ENCODE data around the gene TNFRSF14.

TNFRSF14 gene

GRCh38 chr1:2557482-2558400 is 1.6 kb downstream of the TNFRSF14 start:
- DNase-seq (ENCODE audit: low read depth): no peak
- H3K4me3 ChIP-seq (ENCODE audit: control insufficient read depth, low read depth, low read length): no peak overlapping the region
- TF ChIP-seq CTCF (IDR thresholded peaks at IDR 0.05; ENCODE audit: control insufficient read depth, insufficient read depth, low read depth, low read length, missing control alignments): no peak

- H3K4me3 ChIP-seq (ENCODE audit: control insufficient read depth, low read depth, low read length): no peak overlapping the region
- TF ChIP-seq CTCF (IDR thresholded peaks at IDR 0.05; ENCODE audit: control insufficient read depth, insufficient read depth, low read depth, low read length, missing control alignments): no peak
Measured at GRCh38 chr1:2558420-2558819, 2.2 kb downstream of the TNFRSF14 start.

GRCh38 chr1:2558861-2559260 is 2.7 kb downstream of the TNFRSF14 start:
- no peak overlapping the region for H3K4me3 ChIP-seq (ENCODE audit: control insufficient read depth, low read depth, low read length)
- DNase-seq (ENCODE audit: low read depth): no peak

More at GRCh38 chr1:2558420-2558819, 2.2 kb downstream of the TNFRSF14 start:
- no peak for DNase-seq (ENCODE audit: low read depth)

GRCh38 chr1:2559509-2560298 is 3.5 kb downstream of the TNFRSF14 start:
- no peak for DNase-seq (ENCODE audit: low read depth)
- no peak overlapping the region for H3K4me3 ChIP-seq (ENCODE audit: control insufficient read depth, low read depth, low read length)
- no peak for TF ChIP-seq CTCF (IDR thresholded peaks at IDR 0.05; ENCODE audit: control insufficient read depth, insufficient read depth, low read depth, low read length, missing control alignments)

More at GRCh38 chr1:2558861-2559260, 2.7 kb downstream of the TNFRSF14 start:
- TF ChIP-seq CTCF (IDR thresholded peaks at IDR 0.05; ENCODE audit: control insufficient read depth, insufficient read depth, low read depth, low read length, missing control alignments): no peak

- DNase-seq (ENCODE audit: low read depth): no peak
- no peak for TF ChIP-seq CTCF (IDR thresholded peaks at IDR 0.05; ENCODE audit: control insufficient read depth, insufficient read depth, low read depth, low read length, missing control alignments)
- no peak overlapping the region for H3K4me3 ChIP-seq (ENCODE audit: control insufficient read depth, low read depth, low read length)
Measured at GRCh38 chr1:2560299-2561073, 4.3 kb downstream of the TNFRSF14 start.

GRCh38 chr1:2561446-2561845 is 5.3 kb downstream of the TNFRSF14 start:
- TF ChIP-seq CTCF (IDR thresholded peaks at IDR 0.05; ENCODE audit: control insufficient read depth, insufficient read depth, low read depth, low read length, missing control alignments): no peak
- DNase-seq (ENCODE audit: low read depth): no peak
- no peak overlapping the region for H3K4me3 ChIP-seq (ENCODE audit: control insufficient read depth, low read depth, low read length)

Data from AG09309 (cell line).